G401.6 (cell line): Measurements from ENCODE around the gene NFATC2.

Source experiments
- FAIRE-seq: peaks from 2 replicates; lab custom pipeline; 2012; peaks lifted over from hg19 to GRCh38; lab: Jason Lieb, UNC

Gene NFATC2

DNA sequence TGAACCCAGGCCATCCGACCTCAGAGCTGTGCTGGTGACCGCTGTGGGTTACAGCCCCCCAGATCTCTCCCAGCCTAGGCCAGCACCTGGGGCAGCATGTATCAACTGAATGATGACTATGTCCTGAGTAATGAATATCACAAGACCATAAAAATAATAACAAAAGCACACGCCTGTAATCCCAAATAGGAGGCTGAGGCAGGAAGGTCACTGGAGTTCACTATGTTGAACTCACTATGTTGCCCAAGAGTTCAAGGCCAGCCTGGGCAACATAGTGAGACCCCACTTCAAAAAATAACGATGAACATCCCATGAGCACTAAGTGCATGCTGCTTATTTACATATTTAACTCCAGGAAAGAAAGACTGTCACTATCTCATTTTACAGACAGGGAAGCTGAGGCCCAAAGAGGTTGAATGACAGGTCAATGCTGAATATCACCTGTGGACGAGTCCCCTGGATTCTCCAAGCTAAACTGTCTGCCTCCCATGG is 92.3 kb downstream of the NFATC2 start:
- FAIRE-seq, result no peak

GRCh38 chr20:51449498-51450220 is 92.9 kb downstream of the NFATC2 start:
- no peak for FAIRE-seq

GRCh38 chr20:51447765-51448148 is 94.8 kb downstream of the NFATC2 start:
- FAIRE-seq, result no peak

GRCh38 chr20:51447097-51447764 is 95.3 kb downstream of the NFATC2 start:
- peak; percentile 75 for FAIRE-seq

GRCh38 chr20:51446656-51447055 is 95.9 kb downstream of the NFATC2 start:
- FAIRE-seq, result no peak

- FAIRE-seq, result no peak
Observed at GRCh38 chr20:51446230-51446629, 96.3 kb downstream of the NFATC2 start.

- FAIRE-seq, result no peak
Observed at GRCh38 chr20:51445591-51445990, 96.9 kb downstream of the NFATC2 start.

DNA sequence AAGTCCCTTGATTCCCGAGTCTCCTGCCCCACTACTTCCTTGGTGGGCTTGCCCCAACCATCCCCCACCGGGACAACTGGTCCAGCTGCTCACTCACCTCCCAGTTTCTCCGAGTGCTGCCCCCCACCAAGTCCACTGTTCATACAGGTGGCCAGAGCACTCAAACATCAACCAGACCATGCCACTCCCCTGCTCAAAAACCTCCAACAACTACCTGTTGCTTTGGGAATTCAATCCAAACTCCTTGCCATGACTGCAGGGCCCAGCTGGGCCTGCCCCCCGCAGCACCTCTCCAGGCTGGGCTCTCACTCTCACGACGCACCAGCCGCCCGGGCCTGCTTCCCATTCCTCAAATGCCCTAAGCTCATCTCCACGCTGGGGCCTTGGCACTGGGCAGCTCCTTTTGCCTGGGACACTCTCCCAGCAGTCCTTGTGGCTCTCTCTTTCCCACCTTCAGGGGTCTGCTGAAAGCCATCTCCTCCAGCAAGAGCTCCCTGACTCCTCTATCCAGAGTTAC is 97.5 kb downstream of the NFATC2 start:
- FAIRE-seq, result no peak

- FAIRE-seq, result no peak
Observed at GRCh38 chr20:51444467-51444866, 98.1 kb downstream of the NFATC2 start.

- no peak for FAIRE-seq
Observed at GRCh38 chr20:51442602-51443001, 99.9 kb downstream of the NFATC2 start.

DNA sequence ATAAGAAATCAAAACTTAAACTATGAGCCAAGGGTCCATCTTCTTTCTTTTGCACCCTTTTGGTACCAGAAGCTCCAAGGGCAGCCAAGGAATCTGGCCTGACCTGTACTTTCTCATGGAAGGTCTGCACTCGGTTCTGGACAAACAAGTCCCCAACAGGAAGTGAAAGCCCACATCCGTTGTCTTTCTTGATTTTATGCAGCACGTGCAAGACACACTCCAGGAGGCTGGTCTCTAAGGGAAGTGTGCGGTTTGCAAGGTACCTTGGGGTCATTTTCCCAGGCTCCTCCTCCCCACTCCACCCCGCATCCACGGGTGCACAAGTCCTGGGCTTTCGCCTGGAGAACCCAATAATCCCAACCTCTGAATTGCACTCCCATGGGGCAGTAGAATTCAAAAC is 101.9 kb downstream of the NFATC2 start:
- FAIRE-seq, result no peak

DNA sequence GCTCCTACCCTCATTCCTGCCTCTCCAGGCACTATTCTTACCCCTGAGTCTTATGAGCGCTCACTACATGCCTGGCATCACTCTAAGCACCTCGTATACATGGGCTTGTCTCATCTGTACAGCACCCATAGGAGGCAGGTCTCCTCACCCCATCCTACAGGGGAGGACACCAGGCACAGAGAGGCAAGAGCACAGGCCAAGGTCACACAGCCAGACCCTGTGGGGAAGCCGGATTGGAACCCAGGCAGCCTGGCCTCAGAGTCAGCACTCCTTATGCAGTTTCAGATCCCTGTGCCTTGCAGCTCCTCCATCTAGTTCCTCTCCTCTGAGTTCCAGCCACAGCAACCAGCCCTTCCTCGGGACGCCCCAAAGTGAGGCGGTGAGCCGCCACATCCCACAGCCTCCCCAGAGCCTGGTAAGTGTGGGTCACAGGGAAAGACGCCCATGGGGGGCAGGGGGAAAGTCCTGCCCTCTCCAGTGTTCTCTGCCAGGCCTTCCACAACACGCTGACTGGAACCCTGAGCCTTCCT is 103.3 kb downstream of the NFATC2 start:
- FAIRE-seq, result no peak

DNA sequence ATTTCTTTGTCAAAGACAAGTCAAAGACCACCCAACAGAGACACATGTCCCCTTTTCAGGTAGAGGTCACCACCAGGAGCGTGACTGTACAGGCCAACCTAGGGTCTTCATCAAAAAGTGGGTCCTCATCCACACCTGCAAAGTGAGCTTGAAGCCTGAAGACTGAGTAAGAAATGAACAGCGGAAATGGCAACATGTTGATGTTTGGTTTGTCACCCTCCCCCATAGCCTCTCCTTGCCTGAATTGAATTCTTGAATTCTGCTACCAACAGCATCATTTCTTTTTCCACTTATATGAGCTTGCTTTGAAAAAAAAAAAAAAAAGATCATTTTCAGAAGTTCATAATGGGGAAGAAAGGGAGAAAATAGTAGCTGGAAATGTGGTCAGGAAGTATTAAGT is 104.4 kb downstream of the NFATC2 start:
- no peak for FAIRE-seq

- FAIRE-seq, result no peak
Observed at GRCh38 chr20:51437182-51437924, 105.2 kb downstream of the NFATC2 start.

- FAIRE-seq, result no peak
Observed at GRCh38 chr20:51434580-51435247, 107.8 kb downstream of the NFATC2 start.

GRCh38 chr20:51434026-51434425 is 108.5 kb downstream of the NFATC2 start:
- no peak for FAIRE-seq

DNA sequence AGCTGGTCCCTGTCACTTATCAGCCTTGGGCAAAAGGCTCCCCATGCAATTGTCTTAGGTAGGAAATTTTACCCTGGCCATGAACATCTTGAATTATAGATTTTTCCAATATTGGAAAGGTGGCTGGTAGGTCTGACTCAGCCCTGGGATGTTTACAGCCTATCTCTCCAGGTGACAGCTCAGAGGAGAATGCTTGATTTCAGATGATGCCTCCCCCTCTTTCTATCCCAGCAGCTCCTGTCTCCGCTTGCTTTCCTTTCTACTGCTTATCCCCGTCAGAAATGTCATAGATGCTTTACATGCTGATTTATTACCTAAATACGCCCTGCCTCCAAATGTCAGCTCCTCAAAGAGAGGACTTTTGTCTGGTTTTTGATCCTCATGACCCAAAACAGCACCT is 109.6 kb downstream of the NFATC2 start:
- no peak for FAIRE-seq

DNA sequence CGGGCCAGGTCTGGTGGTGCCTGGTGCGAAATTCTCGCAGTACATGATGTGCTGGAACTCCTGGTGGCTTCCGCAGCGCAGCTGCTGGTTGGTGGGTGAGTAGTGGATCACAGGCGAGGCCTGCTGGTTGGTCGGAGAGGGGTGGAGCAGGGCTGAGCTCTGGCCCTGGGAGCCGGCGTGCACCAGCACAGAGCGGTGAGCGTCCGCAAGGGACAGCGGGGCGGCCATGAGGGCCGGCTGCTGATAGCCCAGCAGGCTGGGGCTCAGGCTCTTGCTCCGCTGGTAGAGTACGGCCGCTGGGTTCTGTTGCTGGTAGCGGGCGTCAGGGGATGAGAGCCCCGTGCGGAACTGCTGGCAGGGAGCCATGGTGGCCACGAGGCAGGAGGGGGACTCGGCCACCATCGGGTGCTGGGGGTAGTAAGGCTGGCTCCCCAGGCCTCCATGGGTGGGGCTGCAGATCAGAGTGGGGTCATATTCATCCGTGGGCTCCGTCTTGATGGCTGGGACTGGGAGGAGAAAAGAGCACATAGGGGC is 110.2 kb downstream of the NFATC2 start:
- no peak for FAIRE-seq

DNA sequence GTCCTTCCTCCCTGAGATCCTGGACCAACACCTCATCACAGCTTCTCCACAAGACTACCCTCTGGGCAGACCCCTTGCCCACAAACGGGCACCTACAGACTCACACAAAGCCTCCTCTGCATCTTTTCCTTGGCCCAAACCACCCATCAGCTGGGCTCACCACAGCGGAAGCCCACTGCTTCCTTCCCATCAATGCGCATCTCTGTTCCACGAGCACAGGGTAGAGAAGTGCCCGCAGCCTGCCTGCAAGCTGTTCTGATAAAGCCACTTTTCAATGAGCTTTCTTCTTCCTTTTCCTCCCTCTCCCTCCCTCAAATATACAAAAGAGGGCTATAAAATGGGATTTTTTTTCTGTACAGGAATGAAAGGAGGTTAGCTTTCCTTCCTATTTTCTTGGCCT is 111.2 kb downstream of the NFATC2 start:
- FAIRE-seq, result no peak

DNA sequence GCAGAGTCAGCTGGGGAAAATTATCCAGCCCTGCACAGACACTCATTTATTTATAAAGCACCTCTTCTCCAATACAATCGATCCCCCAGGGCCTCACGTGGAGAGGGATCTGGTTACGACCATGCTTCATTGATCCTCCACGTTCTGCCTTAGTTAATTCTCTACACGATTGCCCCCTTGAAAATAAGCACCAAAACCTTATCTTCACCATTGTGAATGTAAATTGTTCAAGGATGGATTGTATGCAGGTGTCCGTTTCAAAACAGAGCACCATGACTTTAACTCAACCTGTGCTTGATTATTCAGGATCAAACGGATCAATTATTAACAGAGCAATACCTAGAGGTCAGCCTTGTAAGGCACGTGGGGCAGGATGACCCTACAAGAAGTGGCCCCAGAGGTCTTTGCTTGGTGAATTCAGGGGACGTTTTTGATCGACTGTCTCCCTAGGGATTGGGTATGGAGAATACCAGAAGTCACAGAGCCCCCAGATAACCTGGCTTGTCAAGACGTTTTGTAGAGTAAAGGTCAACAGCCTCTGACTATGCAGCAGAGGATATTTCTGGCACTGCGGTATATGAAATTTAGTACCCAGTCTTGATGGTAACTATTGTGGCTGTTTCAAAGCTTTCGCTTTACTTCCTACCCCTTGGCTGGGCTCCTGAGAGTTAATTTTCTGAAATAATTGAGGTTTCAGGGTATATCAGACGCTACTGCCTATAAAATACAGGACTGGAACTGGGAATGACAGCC is 112.1 kb downstream of the NFATC2 start:
- FAIRE-seq, result no peak

DNA sequence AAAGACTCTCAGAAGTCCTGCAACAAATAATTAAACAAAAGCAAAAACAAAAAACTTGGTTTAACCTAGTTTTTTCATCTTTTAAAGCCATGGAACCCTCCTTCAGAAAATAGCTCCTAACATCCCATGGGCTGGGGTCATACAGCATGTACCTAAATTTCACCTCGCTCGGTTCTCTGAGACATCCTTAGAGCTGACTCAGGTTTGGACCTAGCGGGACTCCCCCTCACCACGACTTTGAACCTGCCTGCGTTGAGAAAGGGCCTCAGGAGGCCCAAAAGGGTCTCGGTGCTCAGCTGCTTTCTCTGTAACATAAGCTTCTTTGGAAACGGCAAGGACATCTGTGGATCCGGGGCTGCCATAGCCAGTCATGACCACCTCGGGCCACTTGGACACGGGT is 112.8 kb downstream of the NFATC2 start:
- no peak for FAIRE-seq
